GM18873 (cell line): ENCODE results near the gene ADGRL1.

Source experiments
- ATAC-seq: cut with Tn5 transposase; IDR thresholded peaks from one replicate; pipeline ENCODE4 v1.9.1; 2021; ENCODE audit warnings: mild to moderate bottlenecking, moderate library complexity, moderate number of reproducible peaks; ENCODE audit not compliant: unreplicated experiment, low FRiP score

Gene ADGRL1

DNA sequence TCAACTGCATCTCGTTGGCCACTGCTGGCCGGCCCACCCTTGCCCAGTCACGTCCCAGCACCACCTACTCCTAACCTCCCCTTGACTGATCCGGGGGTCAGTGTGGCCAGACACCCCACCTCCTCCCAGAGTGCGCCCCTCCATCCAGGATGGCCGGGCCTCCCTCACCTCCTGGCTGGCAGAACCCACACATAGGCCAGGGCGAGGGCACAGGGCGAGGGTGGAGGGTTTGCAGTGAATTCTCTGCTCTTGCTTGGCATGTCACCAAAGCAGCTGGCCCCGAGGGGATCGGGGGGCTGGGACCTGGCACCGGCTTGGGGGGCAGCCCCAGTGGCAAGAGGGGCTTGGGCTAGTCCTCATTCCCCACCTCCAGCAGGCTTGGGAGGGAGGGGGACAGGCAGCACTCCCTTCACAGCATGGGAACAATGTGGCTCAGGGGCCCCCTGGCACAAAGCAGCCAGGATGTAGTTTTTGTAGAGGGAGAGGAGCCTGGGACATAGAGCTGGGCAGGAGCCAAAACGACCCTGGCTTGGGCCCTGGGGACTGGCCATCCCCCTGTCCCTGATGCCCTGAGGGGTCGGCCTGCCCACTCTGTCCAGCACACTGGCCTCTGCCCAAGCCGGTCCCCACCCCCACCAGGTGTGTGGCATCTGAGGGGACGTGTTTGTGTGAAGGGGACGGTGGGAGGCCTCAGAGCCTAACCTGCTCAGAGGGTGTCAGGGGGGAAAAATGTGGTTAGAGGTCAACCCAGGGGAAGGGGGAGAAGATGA, 41.1 kb downstream of the ADGRL1 start:
- ATAC-seq: no peak

GRCh38 chr19:14164082-14164481, 41.9 kb downstream of the ADGRL1 start:
- no peak for ATAC-seq

DNA sequence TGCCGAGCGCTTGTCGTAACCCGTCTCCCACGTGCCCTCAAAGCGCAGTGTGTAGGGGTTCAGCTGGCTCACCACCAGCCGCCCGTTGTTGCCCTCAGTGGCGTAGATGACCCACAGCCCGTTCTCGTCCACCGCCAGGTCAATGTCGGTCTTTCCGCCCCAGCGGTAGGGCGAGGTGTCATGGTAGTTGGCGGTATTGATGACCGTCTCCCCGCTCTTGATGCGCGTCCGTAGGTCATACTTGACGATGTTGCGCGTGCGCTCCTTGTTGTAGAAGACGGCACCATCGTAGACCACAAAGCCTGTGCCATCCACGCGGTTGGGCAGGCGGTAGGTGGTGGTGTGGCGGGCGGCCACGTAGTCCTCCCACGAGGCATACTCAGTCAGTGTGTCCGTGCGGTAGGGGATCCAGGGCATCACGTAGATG, 43.1 kb downstream of the ADGRL1 start:
- no peak for ATAC-seq

- ATAC-seq: no peak
Observed at GRCh38 chr19:14161305-14161704, 44.7 kb downstream of the ADGRL1 start.

DNA sequence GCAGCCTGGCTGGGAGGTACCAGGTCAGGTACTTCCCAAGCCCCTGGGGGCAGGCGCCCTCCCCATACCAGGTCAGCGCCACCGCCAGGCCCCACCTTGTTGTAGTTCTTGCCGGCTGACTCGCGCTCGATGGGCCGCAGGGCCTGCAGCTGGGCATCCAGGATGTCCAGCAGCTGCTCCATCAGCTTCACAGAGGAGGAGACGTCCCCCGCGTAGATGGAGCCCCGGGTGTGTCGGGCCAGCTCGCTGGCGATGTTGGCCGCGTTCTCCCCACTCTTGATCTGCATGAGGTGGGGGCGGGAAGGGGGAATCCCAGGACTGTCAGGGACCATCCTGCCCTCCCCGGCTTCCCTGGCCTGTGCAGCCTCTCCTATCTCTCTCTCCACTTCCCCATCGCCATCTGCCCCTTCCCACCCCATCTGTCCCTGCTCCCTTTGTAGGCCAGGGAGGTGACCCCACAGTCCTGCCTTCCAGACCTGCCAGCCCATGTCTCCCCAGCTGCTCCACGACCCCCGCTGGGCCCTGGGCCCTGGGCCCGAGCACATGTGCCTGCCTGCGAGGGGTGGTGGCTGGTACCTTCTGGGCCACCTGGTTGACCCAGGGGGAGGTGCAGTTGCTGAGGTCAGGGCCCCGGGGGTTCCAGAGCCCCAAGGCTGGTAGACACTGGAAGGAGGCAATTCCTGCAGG, 45.8 kb downstream of the ADGRL1 start:
- no peak for ATAC-seq

- ATAC-seq: no peak
Observed at GRCh38 chr19:14159059-14159458, 46.9 kb downstream of the ADGRL1 start.

GRCh38 chr19:14158276-14159023, 47.5 kb downstream of the ADGRL1 start:
- ATAC-seq: no peak

DNA sequence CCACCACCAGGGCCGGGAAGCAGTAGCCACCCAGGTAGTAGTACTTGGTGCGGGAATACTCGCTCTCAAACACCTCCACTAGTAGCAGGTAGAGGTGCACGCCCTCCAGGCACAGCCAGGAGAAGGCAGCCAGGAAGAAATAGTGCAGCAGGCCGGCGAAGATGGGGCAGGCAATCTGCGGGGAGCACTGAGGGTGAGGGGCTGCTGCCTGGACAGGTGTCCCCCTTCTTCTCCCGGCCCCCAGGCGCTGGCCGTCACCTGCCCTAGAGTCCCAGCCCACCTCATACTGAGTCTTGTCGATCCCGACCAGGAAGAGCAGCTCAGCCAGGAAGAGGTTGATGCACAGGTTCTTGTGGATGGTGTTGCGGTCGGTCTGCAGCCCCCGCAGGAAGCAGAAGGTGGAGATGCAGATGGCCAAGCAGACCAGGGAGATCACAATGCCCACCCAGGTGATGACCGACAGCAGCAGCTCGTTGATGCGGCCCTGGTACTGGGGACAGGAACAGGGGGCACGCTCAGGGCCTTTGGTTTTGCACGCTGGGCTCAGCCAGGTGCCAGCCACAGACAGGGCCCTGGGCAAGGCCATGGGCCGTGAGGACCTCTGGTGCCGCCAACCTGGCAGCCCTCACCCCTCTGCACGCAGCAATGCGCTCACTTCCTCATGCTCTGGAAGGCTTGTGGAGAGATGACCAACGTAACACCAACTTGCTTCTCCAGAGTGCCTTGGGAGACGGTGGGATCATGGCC, 48.8 kb downstream of the ADGRL1 start:
- ATAC-seq: no peak

GRCh38 chr19:14156122-14156521, 49.8 kb downstream of the ADGRL1 start:
- no peak for ATAC-seq

- ATAC-seq: no peak
Observed at GRCh38 chr19:14155371-14155770, 50.6 kb downstream of the ADGRL1 start.

DNA sequence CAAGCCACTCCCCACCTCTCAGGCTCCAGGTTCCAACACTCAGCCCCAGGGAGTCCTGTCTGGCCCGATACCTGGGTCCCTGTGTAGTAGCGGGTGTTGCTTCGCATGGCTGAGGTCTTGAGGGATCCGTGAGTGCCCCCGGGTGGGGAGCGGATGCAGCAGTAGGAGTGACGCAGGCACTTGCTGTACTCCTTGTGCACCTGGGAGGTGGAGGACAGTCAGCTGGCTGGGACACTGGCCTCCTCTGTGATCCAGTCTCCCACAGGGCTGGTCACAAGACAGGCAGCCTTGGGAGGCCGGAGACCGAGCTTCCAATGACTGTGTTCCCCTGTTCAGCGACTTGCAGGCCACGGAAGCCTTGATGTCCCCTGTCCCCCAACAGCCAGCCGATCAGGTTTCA, 53.3 kb downstream of the ADGRL1 start:
- no peak for ATAC-seq

GRCh38 chr19:14150770-14151661, 55.0 kb downstream of the ADGRL1 start:
- no peak for ATAC-seq

DNA sequence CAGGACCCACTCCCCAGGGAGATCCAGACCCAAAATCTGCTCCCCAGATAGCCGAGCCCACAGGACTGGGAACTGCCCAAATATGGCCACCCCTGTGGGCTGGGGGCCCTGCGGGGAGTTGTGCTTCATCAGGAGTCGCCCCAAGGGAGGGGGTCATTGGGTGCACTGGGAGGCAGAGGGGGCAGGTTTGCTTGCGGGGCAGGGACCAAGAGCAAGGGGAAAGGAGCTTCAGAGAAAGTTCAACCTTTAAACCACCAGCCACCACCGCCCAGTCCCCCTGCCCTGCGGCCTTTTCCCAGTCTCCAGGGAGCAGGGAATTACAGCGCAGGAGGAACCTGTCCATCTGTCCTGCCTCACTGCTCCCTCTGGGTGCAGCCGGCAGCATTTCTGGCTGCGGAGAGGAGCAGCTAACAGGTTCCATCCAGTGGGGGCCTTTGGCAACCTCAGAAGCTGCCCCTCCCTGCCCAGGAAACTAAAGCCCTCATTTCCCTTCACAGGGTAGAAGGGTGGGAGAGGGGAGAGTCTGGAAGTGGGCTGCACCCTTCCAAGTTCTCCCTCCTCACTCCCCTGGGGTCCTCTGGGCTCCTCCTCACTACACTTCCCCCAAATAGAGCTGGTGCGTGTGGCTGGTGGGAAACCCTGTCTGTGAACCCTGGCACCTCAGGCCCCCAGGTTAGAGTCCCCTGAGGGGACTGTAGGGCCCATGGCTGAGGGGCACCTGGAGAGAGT, 55.8 kb downstream of the ADGRL1 start:
- ATAC-seq: no peak

DNA sequence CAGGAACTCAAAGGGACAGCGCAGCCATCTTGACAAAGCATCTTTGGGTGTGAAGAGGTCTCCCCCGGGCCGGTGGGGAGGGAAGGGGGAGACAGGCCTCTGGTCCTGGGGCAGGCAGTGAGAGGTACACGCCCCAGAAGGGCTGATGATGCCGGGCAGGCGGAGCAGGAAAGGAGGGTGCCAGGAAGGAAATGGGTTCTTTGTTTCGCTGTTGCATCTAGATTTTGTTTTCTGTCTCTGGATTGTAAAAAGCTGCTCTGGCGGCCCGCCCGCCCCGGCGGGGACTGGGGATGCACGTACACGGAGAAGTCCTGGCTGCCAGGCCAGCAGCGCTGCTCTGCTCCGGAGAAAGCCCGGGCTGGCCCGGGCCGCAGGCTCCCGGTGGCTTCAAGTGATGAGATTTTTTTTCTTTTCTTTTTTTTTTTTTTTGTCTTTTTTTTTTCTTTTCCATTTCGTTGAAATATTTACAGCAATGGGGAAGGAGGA, 56.4 kb downstream of the ADGRL1 start:
- ATAC-seq: no peak

GRCh38 chr19:14148751-14149410, 57.1 kb downstream of the ADGRL1 start:
- no peak for ATAC-seq

- no peak for ATAC-seq
Observed at GRCh38 chr19:14147797-14148605, 58.0 kb downstream of the ADGRL1 start.

GRCh38 chr19:14146789-14147216, 59.2 kb downstream of the ADGRL1 start:
- ATAC-seq: no peak
